ENCODE results near the gene RPUSD3.
"Not testable (repeated sequence)": the region's sequence is repeated elsewhere in the genome, so short reads cannot be mapped to it uniquely, and the experiment has no call there.

Gene RPUSD3

DNA sequence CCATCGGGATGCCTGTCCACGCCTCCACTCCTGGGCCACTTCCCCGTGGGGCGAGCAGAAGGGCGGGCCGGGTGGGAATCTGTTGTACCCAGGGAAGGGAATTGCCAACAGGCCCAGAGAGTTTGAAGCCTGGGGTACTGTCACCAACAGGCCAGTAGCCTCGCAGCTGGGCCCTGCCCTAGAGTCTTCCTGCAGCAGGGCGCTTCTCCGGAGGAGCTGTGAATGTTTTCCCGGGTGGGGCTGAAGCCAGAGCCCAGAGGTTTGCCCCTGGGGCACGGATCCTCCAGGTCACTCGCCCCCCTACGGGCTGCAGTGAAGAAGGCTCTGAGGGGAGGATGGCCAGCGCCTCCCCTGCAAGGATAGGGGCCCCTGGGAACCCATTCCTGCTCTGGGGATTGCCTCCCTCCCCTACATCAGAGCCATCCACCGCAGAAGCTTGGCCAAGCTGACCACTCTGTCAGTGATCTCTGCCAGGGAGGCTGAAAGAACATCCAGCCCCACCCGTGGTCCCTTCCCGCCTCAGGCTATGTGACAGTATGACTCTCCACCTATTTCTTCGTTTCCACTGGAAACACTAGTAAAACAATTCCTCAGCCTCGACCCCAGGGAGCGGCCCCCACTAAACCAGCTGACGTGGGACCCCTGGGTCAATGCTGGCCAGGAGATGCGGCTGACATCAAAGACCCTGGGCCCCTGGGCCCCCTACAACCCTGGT lies 19.4 kb upstream of the RPUSD3 start:
- TF ChIP-seq POLR2AphosphoS5 (IDR thresholded peaks at IDR 0.05; ENCODE audit: low read depth, low read length) (no peak), TAF1 (IDR thresholded peaks at IDR 0.05; ENCODE audit: borderline replicate concordance, low read depth, low read length) (no peak), POLR2A (IDR thresholded peaks at IDR 0.05; ENCODE audit: low read depth, low read length) (no peak)
- no peak for FAIRE-seq
- no peak for DNase-seq (ENCODE audit: insufficient read length)

DNA sequence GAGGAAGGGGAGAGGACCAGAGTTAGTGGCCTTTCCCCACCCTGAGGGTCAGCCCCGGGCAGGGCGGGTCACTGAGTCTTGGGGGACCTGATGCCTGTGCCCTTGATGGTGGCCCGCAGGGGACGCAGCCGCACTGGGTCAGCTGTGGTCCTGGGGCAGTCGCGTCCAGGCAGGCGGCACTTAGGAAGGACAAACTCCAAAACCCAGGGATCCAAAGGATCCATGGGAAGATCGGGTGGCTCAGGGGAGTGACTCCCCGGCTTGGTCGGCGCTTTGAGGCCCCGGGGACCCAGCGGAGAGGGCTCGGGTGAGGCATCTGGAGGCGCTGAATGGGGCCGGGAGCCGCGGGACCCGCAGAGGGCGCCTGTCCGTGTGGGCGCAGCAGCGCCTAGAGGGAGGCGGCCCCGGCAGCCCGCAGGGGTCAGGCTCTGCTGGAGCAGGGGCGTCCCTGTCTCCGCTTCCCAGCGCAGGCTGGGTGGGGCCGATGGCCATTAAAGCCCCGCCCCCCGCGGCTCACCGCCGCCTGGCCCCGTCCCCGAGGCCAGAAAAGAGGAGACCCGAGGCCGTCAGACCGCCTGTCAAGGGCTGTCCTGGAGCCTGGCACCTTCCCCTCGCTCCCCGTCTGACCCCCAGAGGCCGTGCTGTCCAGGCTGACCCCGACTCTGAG lies 18.7 kb upstream of the RPUSD3 start:
- peak; percentile 56 for DNase-seq (ENCODE audit: insufficient read length)
- no peak for TF ChIP-seq TAF1 (IDR thresholded peaks at IDR 0.05; ENCODE audit: borderline replicate concordance, low read depth, low read length)
- TF ChIP-seq POLR2AphosphoS5 (IDR thresholded peaks at IDR 0.05; ENCODE audit: low read depth, low read length), result no peak
- TF ChIP-seq POLR2A (IDR thresholded peaks at IDR 0.05; ENCODE audit: low read depth, low read length), result no peak
- FAIRE-seq, result no peak

DNA sequence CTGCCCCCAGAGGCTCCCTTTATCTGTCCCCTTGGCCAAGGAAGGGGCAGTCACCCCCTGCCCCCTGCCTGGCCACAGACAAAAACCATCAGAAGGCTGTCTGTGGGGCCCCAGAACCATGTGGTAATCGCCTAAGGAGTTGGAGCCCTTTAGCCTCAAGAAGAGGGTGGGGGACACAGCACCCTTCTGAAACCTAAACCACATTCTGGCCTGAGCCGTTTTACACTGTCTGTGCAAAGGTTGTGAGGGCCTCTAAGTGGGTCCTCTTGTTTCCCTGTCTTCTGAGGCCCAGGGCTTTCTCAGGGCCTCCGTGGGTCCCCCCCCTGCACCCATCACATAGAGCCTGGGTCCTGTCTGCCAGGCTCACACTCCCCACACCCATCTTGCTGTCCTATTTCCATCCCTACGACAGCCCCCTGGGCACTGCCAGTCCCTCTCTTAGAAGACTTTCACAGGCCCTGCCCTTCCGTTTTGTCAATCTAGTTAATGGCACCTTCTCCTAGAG lies 17.9 kb upstream of the RPUSD3 start:
- TF ChIP-seq POLR2AphosphoS5 (IDR thresholded peaks at IDR 0.05; ENCODE audit: low read depth, low read length) (no peak), TAF1 (IDR thresholded peaks at IDR 0.05; ENCODE audit: borderline replicate concordance, low read depth, low read length) (no peak), POLR2A (IDR thresholded peaks at IDR 0.05; ENCODE audit: low read depth, low read length) (no peak)
- FAIRE-seq (no peak), DNase-seq (ENCODE audit: insufficient read length) (no peak)

DNA sequence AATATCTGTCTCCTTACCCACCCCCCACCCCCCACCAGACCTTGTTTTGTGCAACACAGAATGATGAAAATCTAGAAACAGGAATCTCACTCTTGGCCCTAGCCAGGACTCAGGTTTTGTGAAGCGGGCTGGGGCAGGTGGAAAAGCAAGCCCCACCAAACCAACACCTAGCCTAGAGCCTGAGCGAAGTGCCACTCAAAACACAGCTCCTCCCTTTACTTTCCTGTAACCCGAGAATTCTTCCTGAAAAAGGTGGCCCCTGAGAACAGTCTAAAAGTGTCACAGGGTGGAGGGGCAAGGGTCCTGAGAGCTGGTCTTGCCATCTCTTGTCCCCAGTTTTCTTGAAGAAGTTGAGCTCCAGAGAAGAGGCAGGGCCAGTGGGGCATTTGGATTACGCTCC lies 17.4 kb upstream of the RPUSD3 start:
- DNase-seq (ENCODE audit: insufficient read length) (no peak), FAIRE-seq (no peak)
- no peak for TF ChIP-seq POLR2AphosphoS5 (IDR thresholded peaks at IDR 0.05; ENCODE audit: low read depth, low read length)
- TF ChIP-seq POLR2A (IDR thresholded peaks at IDR 0.05; ENCODE audit: low read depth, low read length), result no peak
- no peak for TF ChIP-seq TAF1 (IDR thresholded peaks at IDR 0.05; ENCODE audit: borderline replicate concordance, low read depth, low read length)

DNA sequence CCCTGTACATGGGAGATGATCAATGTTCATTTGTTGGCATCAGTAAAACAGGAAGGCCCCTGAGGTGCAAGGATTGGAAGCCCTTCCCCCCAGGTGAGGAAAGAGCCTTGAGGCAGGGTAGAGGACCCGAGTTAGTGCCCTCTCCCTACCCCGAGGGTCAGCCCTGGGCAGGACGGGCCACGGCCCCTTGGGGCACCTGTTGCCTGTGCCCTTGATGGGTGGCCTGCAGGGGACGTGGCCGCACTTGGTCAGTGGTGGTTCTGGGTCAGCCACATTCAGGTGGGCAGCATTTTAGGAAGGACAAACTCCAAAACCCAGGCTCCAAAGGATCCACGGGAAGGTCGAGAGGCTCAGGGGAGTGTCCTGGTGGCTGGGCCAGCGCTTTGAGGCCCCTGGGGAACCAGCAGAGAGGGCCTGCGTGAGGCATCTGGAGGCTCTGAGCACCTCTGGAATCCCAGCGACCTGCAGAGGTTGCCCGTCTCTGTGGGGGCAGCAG lies 15.8 kb upstream of the RPUSD3 start:
- TF ChIP-seq TAF1 (IDR thresholded peaks at IDR 0.05; ENCODE audit: borderline replicate concordance, low read depth, low read length), result no peak
- TF ChIP-seq POLR2A (IDR thresholded peaks at IDR 0.05; ENCODE audit: low read depth, low read length), result no peak
- TF ChIP-seq POLR2AphosphoS5 (IDR thresholded peaks at IDR 0.05; ENCODE audit: low read depth, low read length), result no peak
- DNase-seq (ENCODE audit: insufficient read length), result no peak
- no peak for FAIRE-seq

DNA sequence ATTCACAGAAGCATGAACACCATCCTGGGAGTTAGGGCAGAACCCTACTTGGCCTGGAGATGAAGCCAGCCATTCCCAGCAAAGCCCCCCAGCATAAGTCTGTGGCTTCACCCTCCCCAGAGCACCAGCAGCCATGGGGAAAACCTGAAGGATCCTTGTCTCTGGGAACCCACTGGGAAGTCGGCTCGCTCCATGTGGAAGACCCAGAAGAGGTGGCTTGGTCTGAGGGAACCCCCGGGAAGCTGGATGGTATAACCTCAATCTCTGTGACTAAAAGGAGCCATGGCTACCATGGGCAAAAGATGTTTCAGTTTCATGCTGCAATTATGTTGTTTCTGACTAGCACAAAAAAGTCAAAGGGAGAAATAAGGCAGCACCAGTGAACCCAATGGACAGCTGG lies 11.8 kb upstream of the RPUSD3 start:
- TF ChIP-seq POLR2AphosphoS5 (IDR thresholded peaks at IDR 0.05; ENCODE audit: low read depth, low read length) (no peak), POLR2A (IDR thresholded peaks at IDR 0.05; ENCODE audit: low read depth, low read length) (no peak), TAF1 (IDR thresholded peaks at IDR 0.05; ENCODE audit: borderline replicate concordance, low read depth, low read length) (no peak)
- no peak for FAIRE-seq
- no peak for DNase-seq (ENCODE audit: insufficient read length)

DNA sequence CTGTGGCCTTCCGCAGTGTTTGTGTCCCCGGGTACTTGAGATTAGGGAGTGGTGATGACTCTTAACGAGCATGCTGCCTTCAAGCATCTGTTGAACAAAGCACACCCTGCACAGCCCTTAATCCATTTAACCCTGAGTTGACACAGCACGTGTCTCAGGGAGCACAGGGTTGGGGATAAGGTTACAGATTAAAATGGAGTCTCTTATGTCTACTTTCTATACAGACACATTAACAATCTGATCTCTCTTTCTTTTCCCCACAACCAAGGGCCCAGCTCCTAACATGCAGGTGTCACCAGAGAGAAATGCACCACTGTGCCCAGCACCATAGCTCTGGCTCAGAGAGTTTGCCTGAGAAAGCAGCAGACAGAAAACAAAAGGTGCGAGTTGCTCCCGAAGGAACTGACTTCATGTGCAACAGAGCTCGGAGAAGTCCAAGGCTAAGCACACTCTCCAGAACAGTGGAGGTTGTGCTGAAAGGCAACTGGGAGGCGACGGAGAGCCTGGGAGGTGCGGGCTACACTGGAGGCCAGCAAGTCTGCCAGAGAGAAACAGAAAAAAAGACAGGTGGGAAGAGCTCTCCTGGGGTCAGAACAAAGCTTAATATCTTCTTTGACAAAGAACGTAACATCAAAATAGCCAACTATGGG lies 10.6 kb upstream of the RPUSD3 start:
- not testable (repeated sequence) for DNase-seq (ENCODE audit: insufficient read length); FAIRE-seq

DNA sequence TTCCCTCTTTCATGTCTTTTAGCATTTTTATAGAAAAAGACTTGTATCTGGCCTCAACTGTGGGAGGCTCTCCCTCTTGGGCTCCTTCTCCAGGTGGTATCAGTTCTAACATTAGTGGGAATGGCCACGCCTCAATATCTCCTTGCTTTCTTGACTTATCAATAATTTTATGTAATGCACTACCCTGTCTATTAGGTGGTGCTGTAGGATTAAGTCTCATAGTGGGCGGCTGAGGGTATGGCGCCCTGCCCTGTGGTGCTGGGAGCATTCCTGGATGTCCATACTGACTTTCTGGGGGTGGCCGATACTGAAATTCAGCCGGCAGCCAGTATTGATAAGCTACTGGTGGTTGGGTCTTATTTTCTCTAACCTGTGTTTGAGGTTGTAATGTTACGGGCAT lies 8.7 kb upstream of the RPUSD3 start:
- DNase-seq (ENCODE audit: insufficient read length) (no peak), FAIRE-seq (no peak)
- TF ChIP-seq POLR2AphosphoS5 (IDR thresholded peaks at IDR 0.05; ENCODE audit: low read depth, low read length) (no peak), POLR2A (IDR thresholded peaks at IDR 0.05; ENCODE audit: low read depth, low read length) (no peak), TAF1 (IDR thresholded peaks at IDR 0.05; ENCODE audit: borderline replicate concordance, low read depth, low read length) (no peak)

DNA sequence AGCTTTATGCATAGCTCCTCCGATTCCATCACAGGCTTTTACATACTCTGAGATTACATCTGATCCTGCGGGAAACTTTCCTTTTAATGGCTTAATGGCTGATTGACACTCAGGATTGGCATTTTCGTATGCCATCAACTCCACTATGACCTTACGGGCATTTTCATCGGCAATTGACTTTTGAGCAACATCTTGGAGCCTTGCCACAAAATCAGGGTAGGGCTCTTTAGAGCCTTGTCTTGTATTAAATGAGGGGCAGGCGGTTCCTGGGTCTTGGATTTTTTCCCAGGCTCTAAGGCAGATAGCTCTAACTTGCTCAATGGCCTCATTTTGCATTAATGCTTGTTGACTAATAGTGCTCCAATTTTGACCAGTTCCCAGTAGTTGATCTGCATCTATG lies 8.1 kb upstream of the RPUSD3 start:
- FAIRE-seq; DNase-seq (ENCODE audit: insufficient read length): not testable (repeated sequence)

DNA sequence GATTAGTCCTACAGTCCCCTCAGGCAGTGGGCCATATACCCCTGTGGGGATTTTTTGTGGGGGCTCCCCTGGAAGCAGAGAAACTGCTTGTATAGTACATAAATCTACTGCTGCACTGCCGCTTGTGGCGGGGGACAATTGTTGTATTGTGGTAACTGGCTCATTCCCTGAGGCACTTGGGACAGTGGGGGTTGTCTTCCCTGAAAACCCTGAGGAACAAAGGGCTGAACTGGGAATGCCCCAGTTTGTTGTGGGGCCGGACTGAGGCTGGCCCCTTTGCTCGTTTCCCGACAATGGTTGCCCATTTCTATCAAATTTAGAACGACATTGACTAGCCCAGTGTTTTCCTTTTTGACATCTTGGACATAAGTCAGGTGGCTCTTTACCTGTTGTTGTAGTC lies 7.6 kb upstream of the RPUSD3 start:
- not testable (repeated sequence) for FAIRE-seq

DNA sequence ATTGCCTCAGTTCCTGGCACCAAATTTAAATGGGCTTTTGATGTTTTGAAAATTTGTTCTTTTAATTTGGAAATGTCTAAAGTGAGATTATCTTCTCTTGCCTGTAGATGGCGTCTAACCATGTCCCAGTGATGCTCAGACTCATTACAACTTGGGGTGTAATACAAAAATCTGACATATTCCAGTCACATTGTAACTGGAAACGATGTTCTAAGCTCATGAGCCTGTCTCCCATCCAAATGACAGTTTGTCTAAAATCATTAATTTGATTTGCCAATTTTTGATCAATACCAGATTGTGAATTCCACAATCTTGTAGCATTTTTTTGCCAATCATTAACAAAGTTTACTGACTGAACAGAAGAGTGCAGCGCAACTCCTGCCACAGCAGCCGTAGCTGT lies 5.1 kb upstream of the RPUSD3 start:
- not testable (repeated sequence) for FAIRE-seq; DNase-seq (ENCODE audit: insufficient read length)

More for the DNA sequence above, 7.6 kb upstream of the RPUSD3 start:
- not testable (repeated sequence) for DNase-seq (ENCODE audit: insufficient read length)

DNA sequence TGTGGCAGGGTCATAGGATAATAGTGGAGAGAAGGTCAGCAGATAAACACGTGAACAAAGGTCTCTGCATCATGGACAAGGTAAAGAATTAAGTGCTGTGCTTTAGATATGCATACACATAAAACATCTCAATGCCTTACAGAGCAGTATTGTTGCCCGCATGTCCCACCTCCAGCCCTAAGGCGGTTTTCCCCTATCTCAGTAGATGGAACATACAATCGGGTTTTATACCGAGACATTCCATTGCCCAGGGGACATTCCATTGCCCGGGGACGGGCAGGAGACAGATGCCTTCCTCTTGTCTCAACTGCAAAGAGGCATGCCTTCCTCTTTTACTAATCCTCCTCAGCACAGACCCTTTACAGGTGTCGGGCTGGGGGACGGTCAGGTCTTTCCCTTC lies 4.1 kb upstream of the RPUSD3 start:
- not testable (repeated sequence) for FAIRE-seq

More for the DNA sequence above, 4.1 kb upstream of the RPUSD3 start:
- DNase-seq (ENCODE audit: insufficient read length), result not testable (repeated sequence)

All from GM12892 (cell line).